HG03108 (cell line): ENCODE results near the gene PARP9.

ENCODE experiments used
- ATAC-seq: cut with Tn5 transposase; IDR thresholded peaks from one replicate; pipeline ENCODE4 v1.9.1; 2021; ENCODE audit warnings: moderate library complexity; ENCODE audit not compliant: unreplicated experiment

The PARP9 gene

DNA sequence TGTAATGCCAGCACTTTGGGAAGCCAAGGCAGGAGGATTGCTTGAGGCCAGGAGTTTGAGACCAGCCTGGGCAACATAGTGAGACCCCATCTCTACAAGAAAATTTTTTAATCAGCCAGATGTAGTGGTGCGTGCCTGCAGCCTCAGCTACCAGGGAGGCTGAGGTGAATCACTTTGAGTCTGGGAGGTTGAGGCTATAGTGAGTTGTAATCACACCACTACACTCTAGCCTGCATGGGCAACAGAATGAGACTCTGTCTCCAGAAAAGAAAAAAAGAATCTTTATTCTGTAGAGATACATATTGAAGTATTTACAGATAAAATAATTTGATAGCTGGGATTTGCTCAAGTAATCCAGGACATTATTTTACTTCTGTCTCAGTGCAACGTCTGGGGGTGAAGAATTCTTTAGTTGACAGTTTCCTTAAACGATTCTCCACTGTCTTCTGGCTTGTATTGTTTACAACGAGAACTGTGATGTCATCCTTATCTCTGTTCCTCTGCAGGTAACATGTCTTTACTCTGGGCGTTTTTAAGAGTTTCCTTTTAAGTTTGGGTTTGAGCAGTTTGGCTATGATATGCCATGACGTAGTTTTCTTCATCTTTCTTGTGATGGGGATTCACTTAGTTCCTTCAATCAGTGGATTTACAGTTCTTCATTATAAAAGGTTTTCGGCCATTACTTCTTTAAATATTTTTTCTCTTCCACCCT lies 75.7 kb downstream of the PARP9 start:
- no peak for ATAC-seq

DNA sequence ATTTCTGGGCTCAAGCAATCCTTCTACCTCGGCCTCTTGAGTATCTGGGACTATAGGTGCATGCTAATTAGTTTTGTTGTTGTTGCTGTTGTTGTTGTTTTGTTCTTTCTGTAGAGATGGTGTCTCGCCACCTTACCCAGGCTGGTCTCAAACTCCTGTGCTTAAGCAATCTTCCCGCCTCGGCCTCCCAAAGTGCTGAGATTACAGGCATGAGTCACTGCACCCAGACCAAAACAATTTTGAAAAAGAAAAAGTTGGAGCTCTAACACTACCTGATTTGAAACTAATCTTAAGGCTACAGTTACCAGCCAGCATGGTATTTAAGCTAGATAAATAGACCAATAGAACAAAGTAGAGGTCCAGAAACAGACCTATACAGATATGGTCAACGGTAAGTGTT lies 79.1 kb downstream of the PARP9 start:
- no peak for ATAC-seq

DNA sequence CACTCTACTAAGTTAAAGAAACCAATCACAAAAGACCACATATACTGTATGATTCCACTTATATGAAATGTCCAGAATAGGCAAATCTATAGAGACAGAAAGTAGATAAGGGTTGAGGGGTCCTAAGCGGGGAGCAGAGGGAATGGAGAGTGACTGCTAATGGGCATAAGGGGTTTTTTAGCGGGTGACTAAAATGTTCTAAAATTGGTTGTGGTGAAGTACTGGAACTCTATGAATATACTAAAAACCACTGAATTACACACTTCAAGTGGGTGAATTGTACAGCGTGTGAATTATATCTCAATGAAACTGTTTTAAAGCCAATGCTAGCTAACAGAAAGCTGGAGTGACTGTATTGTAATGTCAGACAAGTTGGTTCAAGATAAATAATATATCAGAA lies 82.7 kb downstream of the PARP9 start:
- ATAC-seq, result no peak
